H1 (cell line): ENCODE results near the gene LIPG. TPM values are rescaled to one million over a fixed set of nuclear protein-coding genes. Genes with fewer than 3 reads are reported as not detected.

Source experiments
- HDAC2 ChIP-seq, 2 experiments: fragments of 300-600 bp in 1 of 2; sonication (generic) in 1 of 2; IDR thresholded peaks; 2 replicates each; pipeline ENCODE4 v1.6.1; 2011 to 2012; ENCODE audit warnings: low read depth in 2 of 2, low read length in 2 of 2, mild to moderate bottlenecking in 2 of 2, moderate library complexity in 2 of 2, borderline replicate concordance in 1 of 2, inconsistent platforms in 1 of 2
- KDM4A ChIP-seq: IDR thresholded peaks from one replicate; pipeline ENCODE4 v1.7.1; 2012; ENCODE audit warnings: low read depth, mild to moderate bottlenecking, moderate library complexity, low read length, inconsistent platforms; ENCODE audit not compliant: severe bottlenecking
- MAX ChIP-seq: IDR thresholded peaks from 2 replicates; pipeline ENCODE4 v1.6.1; 2012; ENCODE audit warnings: inconsistent platforms
- POU5F1 ChIP-seq: IDR thresholded peaks from 2 replicates; pipeline ENCODE4 v1.6.1; 2011; ENCODE audit warnings: low read depth, mild to moderate bottlenecking, low read length, moderate library complexity
- RAD21 ChIP-seq, 2 experiments: IDR thresholded peaks in 1 of 2; conservative IDR thresholded peaks in 1 of 2; 2 replicates each; pipeline ENCODE4 v1.6.1; 2011; ENCODE audit warnings: low read depth in 2 of 2, low read length in 2 of 2, improper control_type of control experiment in 1 of 2, inconsistent platforms in 1 of 2, mild to moderate bottlenecking in 1 of 2, moderate library complexity in 1 of 2
- SIRT6 ChIP-seq: IDR thresholded peaks from one replicate; pipeline ENCODE4 v1.7.1; 2012; ENCODE audit warnings: low read length, inconsistent platforms
- SP1 ChIP-seq: IDR thresholded peaks from 2 replicates; pipeline ENCODE4 v1.6.1; 2011; ENCODE audit warnings: low read depth, low read length
- SUZ12 ChIP-seq: fragments of 200-600 bp; sonication (generic); IDR thresholded peaks from 2 replicates; pipeline ENCODE4 v1.6.1; 2012; ENCODE audit warnings: mild to moderate bottlenecking, inconsistent platforms, low read length, moderate library complexity, mixed read lengths
- polyA plus RNA-seq, 7 experiments: library from polyadenylated mRNA; depleted of rRNA in 3 of 7; stranded (reverse) in 5 of 7; unstranded in 2 of 7; fragments of >200 nt in 5 of 7; fragments of 200-250 nt in 2 of 7; gene quantifications; 1 replicate in 5 of 7; 2 replicates in 1 of 7; 4 replicates in 1 of 7; pipeline versions ENCODE4 v1.2.1 to v1.2.3, GENCODE V29; 2011 to 2013; ENCODE audit warnings: missing spikeins in 2 of 7, mixed read lengths in 2 of 7
- total RNA-seq: library from RNA; stranded (reverse); fragmentation: NEBNext Ultra II Directional; extraction: Animal tissue kit (Norgen Biotek cat#: 25700); gene quantifications from 2 replicates; pipeline ENCODE4 v1.2.1, GENCODE V29; 2021
- TF ChIP-seq, protein P1 (sequence below): fragments of 300-600 bp; sonication (generic); IDR thresholded peaks from 2 replicates; pipeline ENCODE4 v1.7.1; 2012; ENCODE audit warnings: low read length, moderate library complexity, mild to moderate bottlenecking, inconsistent platforms; ENCODE audit not compliant: insufficient replicate concordance

LIPG gene
- total and polyA plus RNA-seq, 2 of the 8 experiments (the other 6 are each of a cell fraction or from before 2014, with no cell fraction given) = 9.2 to 9.8 TPM

DNA sequence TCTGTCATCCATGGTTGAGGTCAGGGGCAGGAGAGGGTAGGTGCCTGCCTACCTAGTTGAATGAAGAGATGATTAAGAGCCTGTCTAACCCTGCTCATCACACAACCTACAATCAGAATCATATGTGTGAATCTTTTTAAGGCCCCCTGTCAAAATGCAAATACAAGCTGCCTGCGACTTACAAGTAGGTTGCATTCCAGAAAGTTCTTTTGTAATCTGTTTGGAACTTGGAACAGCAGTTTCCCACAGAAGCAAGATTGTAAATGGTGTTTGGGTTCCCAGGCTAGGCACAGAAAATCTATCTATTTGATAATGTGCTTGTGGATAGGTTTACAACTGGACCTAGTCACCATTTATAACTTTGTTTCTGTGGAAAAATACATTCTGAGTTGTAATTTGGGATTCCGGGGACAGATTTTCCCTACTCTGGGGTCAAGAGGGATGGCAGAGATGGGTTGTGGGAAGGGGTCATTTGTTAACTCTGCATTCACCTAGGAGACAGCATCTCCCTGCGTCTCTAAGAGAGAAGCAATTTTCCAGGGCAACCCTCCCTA lies 4.4 kb downstream of the LIPG start (continued):
- TF ChIP-seq, protein P1, sequence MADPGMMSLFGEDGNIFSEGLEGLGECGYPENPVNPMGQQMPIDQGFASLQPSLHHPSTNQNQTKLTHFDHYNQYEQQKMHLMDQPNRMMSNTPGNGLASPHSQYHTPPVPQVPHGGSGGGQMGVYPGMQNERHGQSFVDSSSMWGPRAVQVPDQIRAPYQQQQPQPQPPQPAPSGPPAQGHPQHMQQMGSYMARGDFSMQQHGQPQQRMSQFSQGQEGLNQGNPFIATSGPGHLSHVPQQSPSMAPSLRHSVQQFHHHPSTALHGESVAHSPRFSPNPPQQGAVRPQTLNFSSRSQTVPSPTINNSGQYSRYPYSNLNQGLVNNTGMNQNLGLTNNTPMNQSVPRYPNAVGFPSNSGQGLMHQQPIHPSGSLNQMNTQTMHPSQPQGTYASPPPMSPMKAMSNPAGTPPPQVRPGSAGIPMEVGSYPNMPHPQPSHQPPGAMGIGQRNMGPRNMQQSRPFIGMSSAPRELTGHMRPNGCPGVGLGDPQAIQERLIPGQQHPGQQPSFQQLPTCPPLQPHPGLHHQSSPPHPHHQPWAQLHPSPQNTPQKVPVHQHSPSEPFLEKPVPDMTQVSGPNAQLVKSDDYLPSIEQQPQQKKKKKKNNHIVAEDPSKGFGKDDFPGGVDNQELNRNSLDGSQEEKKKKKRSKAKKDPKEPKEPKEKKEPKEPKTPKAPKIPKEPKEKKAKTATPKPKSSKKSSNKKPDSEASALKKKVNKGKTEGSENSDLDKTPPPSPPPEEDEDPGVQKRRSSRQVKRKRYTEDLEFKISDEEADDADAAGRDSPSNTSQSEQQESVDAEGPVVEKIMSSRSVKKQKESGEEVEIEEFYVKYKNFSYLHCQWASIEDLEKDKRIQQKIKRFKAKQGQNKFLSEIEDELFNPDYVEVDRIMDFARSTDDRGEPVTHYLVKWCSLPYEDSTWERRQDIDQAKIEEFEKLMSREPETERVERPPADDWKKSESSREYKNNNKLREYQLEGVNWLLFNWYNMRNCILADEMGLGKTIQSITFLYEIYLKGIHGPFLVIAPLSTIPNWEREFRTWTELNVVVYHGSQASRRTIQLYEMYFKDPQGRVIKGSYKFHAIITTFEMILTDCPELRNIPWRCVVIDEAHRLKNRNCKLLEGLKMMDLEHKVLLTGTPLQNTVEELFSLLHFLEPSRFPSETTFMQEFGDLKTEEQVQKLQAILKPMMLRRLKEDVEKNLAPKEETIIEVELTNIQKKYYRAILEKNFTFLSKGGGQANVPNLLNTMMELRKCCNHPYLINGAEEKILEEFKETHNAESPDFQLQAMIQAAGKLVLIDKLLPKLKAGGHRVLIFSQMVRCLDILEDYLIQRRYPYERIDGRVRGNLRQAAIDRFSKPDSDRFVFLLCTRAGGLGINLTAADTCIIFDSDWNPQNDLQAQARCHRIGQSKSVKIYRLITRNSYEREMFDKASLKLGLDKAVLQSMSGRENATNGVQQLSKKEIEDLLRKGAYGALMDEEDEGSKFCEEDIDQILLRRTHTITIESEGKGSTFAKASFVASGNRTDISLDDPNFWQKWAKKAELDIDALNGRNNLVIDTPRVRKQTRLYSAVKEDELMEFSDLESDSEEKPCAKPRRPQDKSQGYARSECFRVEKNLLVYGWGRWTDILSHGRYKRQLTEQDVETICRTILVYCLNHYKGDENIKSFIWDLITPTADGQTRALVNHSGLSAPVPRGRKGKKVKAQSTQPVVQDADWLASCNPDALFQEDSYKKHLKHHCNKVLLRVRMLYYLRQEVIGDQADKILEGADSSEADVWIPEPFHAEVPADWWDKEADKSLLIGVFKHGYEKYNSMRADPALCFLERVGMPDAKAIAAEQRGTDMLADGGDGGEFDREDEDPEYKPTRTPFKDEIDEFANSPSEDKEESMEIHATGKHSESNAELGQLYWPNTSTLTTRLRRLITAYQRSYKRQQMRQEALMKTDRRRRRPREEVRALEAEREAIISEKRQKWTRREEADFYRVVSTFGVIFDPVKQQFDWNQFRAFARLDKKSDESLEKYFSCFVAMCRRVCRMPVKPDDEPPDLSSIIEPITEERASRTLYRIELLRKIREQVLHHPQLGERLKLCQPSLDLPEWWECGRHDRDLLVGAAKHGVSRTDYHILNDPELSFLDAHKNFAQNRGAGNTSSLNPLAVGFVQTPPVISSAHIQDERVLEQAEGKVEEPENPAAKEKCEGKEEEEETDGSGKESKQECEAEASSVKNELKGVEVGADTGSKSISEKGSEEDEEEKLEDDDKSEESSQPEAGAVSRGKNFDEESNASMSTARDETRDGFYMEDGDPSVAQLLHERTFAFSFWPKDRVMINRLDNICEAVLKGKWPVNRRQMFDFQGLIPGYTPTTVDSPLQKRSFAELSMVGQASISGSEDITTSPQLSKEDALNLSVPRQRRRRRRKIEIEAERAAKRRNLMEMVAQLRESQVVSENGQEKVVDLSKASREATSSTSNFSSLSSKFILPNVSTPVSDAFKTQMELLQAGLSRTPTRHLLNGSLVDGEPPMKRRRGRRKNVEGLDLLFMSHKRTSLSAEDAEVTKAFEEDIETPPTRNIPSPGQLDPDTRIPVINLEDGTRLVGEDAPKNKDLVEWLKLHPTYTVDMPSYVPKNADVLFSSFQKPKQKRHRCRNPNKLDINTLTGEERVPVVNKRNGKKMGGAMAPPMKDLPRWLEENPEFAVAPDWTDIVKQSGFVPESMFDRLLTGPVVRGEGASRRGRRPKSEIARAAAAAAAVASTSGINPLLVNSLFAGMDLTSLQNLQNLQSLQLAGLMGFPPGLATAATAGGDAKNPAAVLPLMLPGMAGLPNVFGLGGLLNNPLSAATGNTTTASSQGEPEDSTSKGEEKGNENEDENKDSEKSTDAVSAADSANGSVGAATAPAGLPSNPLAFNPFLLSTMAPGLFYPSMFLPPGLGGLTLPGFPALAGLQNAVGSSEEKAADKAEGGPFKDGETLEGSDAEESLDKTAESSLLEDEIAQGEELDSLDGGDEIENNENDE = no peak
- TF ChIP-seq RAD21 (IDR thresholded peaks at IDR 0.05 in 1 of 2, conservative IDR thresholded peaks at IDR 0.05 in 1 of 2; ENCODE audit: low read depth in 2 of 2, low read length in 2 of 2) (no peak), KDM4A (no peak), POU5F1 (no peak), SP1 (no peak), SIRT6 (no peak), HDAC2 (IDR thresholded peaks at IDR 0.05; ENCODE audit: borderline replicate concordance in 1 of 2, low read depth in 2 of 2, low read length in 2 of 2) (no peak), SUZ12 (no peak), MAX (no peak)
